ENCODE measurements around the gene SSTR5. TPM values are rescaled to one million over a fixed set of nuclear protein-coding genes. Genes with fewer than 3 reads are reported as not detected.

SSTR5 gene
- total RNA-seq, 1 donor from 2014 or later, result 0.43 TPM

DNA sequence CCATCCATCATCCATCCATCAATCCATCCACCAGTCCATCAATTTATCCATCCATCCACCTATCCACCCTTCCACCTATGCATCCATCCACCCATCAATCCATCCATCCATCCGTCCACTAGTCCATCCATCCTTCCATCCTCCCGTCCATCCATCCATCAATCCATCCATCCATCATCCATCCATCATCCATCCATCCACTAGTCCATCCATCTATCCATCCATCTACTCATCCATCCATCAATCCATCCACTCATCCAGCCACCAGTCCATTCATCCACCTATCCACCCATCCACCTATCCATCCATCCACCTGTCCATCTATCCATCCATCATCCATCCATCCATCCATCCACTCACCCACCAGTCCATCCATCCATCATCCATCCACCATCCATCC is 39.9 kb upstream of the SSTR5 start:
- TF ChIP-seq, protein P1, sequence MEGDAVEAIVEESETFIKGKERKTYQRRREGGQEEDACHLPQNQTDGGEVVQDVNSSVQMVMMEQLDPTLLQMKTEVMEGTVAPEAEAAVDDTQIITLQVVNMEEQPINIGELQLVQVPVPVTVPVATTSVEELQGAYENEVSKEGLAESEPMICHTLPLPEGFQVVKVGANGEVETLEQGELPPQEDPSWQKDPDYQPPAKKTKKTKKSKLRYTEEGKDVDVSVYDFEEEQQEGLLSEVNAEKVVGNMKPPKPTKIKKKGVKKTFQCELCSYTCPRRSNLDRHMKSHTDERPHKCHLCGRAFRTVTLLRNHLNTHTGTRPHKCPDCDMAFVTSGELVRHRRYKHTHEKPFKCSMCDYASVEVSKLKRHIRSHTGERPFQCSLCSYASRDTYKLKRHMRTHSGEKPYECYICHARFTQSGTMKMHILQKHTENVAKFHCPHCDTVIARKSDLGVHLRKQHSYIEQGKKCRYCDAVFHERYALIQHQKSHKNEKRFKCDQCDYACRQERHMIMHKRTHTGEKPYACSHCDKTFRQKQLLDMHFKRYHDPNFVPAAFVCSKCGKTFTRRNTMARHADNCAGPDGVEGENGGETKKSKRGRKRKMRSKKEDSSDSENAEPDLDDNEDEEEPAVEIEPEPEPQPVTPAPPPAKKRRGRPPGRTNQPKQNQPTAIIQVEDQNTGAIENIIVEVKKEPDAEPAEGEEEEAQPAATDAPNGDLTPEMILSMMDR (conservative IDR thresholded peaks at IDR 0.05), result no peak
- no peaks in the 10 kb centered on the region for H3K27me3 Mint-ChIP-seq
- H3K4me3 Mint-ChIP-seq, result no peak overlapping the region
- no peaks in the 10 kb centered on the region for H3K9me3 Mint-ChIP-seq
- no peak overlapping the region for H3K27ac Mint-ChIP-seq
- H3K36me3 Mint-ChIP-seq, result no peaks in the 10 kb centered on the region
- no peak for DNase-seq (ENCODE audit: extremely low spot score, unreplicated experiment)
- H3K4me1 Mint-ChIP-seq (ENCODE audit: unreplicated experiment), result no peaks in the 10 kb centered on the region

DNA sequence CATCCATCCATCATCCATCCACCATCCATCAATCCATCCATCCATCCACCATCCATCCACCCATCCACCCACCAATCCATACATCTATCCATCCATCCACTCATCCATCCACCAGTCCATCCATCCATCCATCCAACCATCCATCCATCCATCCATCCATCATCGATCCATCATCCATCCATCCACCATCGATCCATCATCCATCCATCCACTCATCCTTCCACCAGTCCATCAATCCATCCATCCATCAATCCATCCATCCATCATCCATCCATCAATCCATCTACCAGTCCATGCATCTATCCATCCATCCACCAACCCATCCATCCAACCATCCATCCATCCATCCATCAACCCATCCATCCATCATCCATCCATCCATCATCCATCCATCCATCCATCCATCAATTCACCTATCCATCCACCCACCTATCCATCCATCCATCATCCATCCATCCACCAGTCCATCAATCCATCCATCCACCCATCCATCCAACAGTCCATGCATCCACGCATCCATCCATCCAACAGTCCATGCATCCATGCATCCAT is 39.3 kb upstream of the SSTR5 start:
- Mint-ChIP-seq H3K36me3 (no peaks in the 10 kb centered on the region), H3K4me3 (no peak overlapping the region), H3K27me3 (no peaks in the 10 kb centered on the region), H3K27ac (no peak overlapping the region), H3K9me3 (no peaks in the 10 kb centered on the region), H3K4me1 (ENCODE audit: unreplicated experiment) (no peaks in the 10 kb centered on the region)
- no peak for DNase-seq (ENCODE audit: extremely low spot score, unreplicated experiment)
- TF ChIP-seq, protein P1 (conservative IDR thresholded peaks at IDR 0.05), result no peak

DNA sequence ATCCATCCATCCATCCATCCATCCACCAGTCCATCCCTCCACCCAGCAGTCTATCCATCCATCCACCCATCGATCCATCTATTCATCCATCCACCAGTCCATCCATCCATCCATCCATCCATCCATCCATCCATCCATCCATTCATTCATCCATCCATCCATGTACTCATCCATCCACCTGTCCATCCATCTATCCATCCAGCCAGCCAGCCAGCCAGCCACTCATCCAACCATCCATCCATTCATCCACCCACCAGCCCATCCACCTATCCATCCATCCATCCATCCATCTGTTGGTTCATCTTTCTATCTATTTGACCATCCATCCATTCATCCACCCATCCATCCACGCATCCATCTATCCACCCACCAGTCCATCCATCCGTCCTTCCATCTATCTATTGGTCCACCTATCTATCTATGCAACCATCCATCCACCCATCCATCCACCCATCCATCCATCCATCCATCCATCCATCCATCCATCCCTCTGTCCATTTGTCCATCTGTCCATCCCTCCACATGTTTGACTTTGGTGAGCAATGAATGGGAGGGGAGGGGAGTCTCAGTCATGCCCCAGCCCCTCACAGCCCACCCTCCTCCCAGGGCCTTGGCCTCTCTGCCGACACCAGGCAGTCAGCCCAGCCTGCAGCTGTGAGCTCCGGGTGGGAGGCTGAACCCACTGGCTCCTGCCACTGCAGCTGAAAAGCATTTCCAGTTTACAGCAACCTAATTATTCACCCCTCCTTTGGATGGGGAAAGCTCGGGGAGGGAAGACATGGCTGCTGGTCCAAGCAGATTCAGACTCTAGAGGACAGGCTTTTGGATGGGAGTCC is 38.1 kb upstream of the SSTR5 start:
- Mint-ChIP-seq H3K27ac (no peak overlapping the region), H3K27me3 (no peaks in the 10 kb centered on the region), H3K9me3 (no peaks in the 10 kb centered on the region), H3K4me3 (no peak overlapping the region), H3K4me1 (ENCODE audit: unreplicated experiment) (no peaks in the 10 kb centered on the region), H3K36me3 (no peaks in the 10 kb centered on the region)
- TF ChIP-seq, protein P1 (conservative IDR thresholded peaks at IDR 0.05), result no peak
- no peak for DNase-seq (ENCODE audit: extremely low spot score, unreplicated experiment)

DNA sequence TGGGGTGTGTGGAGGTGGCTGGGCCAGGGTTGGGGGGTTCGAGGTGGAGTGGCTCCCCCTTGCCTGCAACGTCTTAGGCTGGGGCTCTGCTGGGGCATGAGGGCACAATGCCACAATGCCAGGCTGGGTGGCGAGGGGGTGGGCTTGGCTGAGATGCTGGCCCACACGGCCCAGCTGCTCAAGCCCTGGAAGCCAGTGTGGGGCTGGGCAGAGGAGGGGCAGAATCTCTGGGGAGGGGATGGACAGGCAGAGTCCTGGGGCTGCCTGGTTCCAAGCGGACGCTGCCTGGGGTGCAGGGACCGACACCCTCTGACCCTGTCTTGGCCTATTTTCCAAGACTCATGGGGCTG is 37.5 kb upstream of the SSTR5 start:
- Mint-ChIP-seq H3K4me1 (ENCODE audit: unreplicated experiment) (no peaks in the 10 kb centered on the region), H3K27ac (no peak overlapping the region), H3K4me3 (no peak overlapping the region), H3K9me3 (no peaks in the 10 kb centered on the region), H3K36me3 (no peaks in the 10 kb centered on the region), H3K27me3 (no peaks in the 10 kb centered on the region)
- TF ChIP-seq, protein P1 (conservative IDR thresholded peaks at IDR 0.05), result no peak
- no peak for DNase-seq (ENCODE audit: extremely low spot score, unreplicated experiment)

DNA sequence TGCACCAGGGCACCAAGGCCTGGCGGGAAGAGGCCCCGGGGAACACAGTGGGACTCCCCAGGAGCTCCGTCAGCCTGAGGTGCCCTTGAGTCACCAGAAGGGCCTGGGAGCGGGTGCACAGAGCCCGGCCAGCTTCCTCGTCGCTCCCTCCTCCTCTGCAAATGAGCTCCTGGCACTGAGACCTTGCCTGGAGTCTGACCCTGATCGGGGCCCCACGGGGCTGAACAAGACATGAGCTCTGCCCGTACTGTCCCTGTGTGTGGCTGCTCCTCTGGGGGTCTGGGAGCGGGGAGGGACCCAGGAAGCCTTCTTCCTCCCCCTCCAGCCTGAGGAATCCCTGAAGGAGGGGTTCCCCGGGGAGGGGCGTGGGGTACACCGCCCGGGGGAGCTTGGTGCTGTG is 36.4 kb upstream of the SSTR5 start:
- Mint-ChIP-seq H3K27ac (no peak overlapping the region), H3K4me1 (ENCODE audit: unreplicated experiment) (no peaks in the 10 kb centered on the region), H3K36me3 (no peaks in the 10 kb centered on the region), H3K4me3 (no peak overlapping the region), H3K27me3 (no peaks in the 10 kb centered on the region), H3K9me3 (no peaks in the 10 kb centered on the region)
- DNase-seq (ENCODE audit: extremely low spot score, unreplicated experiment), result no peak
- TF ChIP-seq, protein P1 (conservative IDR thresholded peaks at IDR 0.05), result no peak

All from type B pancreatic cell (in vitro differentiated cells).